Upper lobe of left lung (tissue), 6 donors: ENCODE measurements around the gene EFNA2. TPM values are rescaled to one million over a fixed set of nuclear protein-coding genes. Genes with fewer than 3 reads are reported as not detected.
"Not testable (repeated sequence)": the region's sequence is repeated elsewhere in the genome, so short reads cannot be mapped to it uniquely, and the experiment has no call there.

Experiments used
- ATAC-seq, 2 donors: fragments of 200-7000 bp; cut with Tn5 transposase; one replicate each; pipeline ENCODE4 v1.9.1; 2022; ENCODE audit warnings: mild to moderate bottlenecking in 2 of 2, moderate library complexity in 2 of 2; ENCODE audit not compliant: low FRiP score in 2 of 2
- DNase-seq, 2 donors: peaks; one replicate each; pipeline ENCODE4 v3.0.0-alpha.2; 2019 to 2020
- H3K27ac ChIP-seq, 4 donors: fragments of 200-600 bp; sonication (generic); one replicate each; pipeline ENCODE4 v1.5.1; 2016 to 2019
- H3K27me3 ChIP-seq, 4 donors: fragments of 200-600 bp; sonication (generic); one replicate each; pipeline ENCODE4 v1.5.1; 2017 to 2019
- H3K36me3 ChIP-seq, 4 donors: fragments of 200-600 bp; sonication (generic); one replicate each; pipeline ENCODE4 v1.5.1; 2016 to 2019
- H3K4me1 ChIP-seq, 4 donors: fragments of 200-600 bp; sonication (generic); one replicate each; pipeline ENCODE4 v1.5.1; 2018 to 2019
- H3K4me3 ChIP-seq, 4 donors: fragments of 200-600 bp; sonication (generic); one replicate each; pipeline ENCODE4 v1.5.1; 2017 to 2019; ENCODE audit warnings: mild to moderate bottlenecking in 2 of 4, moderate library complexity in 1 of 4
- H3K9me3 ChIP-seq, 4 donors: fragments of 200-600 bp; sonication (generic); one replicate each; pipeline ENCODE4 v1.5.1; 2018 to 2019
- EP300 ChIP-seq, 4 donors: sonication (generic); formaldehyde crosslinking; IDR thresholded peaks; one replicate each; pipeline ENCODE4 v1.5.1; 2017; ENCODE audit warnings: antibody characterized with exemption in 4 of 4, control low read depth in 2 of 4
- POLR2A ChIP-seq, 4 donors: fragments of 450-650 bp; IDR thresholded peaks; one replicate each; pipeline ENCODE4 v1.5.1; 2016 to 2017; ENCODE audit warnings: antibody characterized with exemption in 4 of 4, mild to moderate bottlenecking in 2 of 4
- POLR2AphosphoS5 ChIP-seq, 2 donors: sonication (generic); formaldehyde crosslinking; IDR thresholded peaks; one replicate each; pipeline ENCODE4 v1.5.1; 2017; ENCODE audit warnings: antibody characterized with exemption in 2 of 2
- WGBS, 2 donors: methylation state at CpG; one replicate each; pipeline ENCODE4 v1.1.5; 2017 to 2018; 5-methylcytosine and 5-hydroxymethylcytosine counted together
- total RNA-seq, 6 donors: library from RNA; depleted of rRNA in 4 of 6; stranded (reverse); fragments of >200 nt in 4 of 6; gene quantifications; one replicate each; pipeline versions ENCODE4 v1.1.0 to v1.2.1, GENCODE V29; 2016 to 2021
- TF ChIP-seq, protein P1 (sequence below), 6 experiments: fragments of 450-650 bp in 4 of 6; fragments of 200-600 bp in 2 of 6; sonication (generic) in 2 of 6; IDR thresholded peaks; one replicate each; pipeline ENCODE4 v1.5.1; 2016 to 2019; ENCODE audit warnings: antibody characterized with exemption in 6 of 6
- donor health status: DM: no; HTN: no; CAD: no; lungs with moderate emphysema.
- donor health status: DM: no; HTN: yes; CAD: no; lungs with severe emphysema.

Gene EFNA2
- total RNA-seq, 6 donors from 2014 or later: not detected

GRCh38 chr19:1302533-1303239, 17.0 kb downstream of the EFNA2 start:
- WGBS, 2 donors: 59 to 75% methylated on average over 7 to 36 of the region's 36 CpGs
- no peak for TF ChIP-seq POLR2AphosphoS5 (IDR thresholded peaks at IDR 0.05)
- TF ChIP-seq POLR2A (IDR thresholded peaks at IDR 0.05): no peak
- TF ChIP-seq, protein P1, sequence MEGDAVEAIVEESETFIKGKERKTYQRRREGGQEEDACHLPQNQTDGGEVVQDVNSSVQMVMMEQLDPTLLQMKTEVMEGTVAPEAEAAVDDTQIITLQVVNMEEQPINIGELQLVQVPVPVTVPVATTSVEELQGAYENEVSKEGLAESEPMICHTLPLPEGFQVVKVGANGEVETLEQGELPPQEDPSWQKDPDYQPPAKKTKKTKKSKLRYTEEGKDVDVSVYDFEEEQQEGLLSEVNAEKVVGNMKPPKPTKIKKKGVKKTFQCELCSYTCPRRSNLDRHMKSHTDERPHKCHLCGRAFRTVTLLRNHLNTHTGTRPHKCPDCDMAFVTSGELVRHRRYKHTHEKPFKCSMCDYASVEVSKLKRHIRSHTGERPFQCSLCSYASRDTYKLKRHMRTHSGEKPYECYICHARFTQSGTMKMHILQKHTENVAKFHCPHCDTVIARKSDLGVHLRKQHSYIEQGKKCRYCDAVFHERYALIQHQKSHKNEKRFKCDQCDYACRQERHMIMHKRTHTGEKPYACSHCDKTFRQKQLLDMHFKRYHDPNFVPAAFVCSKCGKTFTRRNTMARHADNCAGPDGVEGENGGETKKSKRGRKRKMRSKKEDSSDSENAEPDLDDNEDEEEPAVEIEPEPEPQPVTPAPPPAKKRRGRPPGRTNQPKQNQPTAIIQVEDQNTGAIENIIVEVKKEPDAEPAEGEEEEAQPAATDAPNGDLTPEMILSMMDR (IDR thresholded peaks at IDR 0.05): no peak
- TF ChIP-seq EP300 (IDR thresholded peaks at IDR 0.05): no peak
- H3K4me3 ChIP-seq: no peak overlapping the region
- H3K36me3 ChIP-seq: no peaks in the 10 kb centered on the region
- DNase-seq (peak in 1 of 2 donors; percentile 75), ATAC-seq (no peak)
- H3K27me3 ChIP-seq: no peaks in the 10 kb centered on the region
- no peaks in the 10 kb centered on the region for H3K4me1 ChIP-seq
- H3K9me3 ChIP-seq: no peaks in the 10 kb centered on the region
- no peak overlapping the region for H3K27ac ChIP-seq

- Histone ChIP-seq H3K9me3 (no peaks in the 10 kb centered on the region), H3K27ac (no peak overlapping the region), H3K4me1 (no peaks in the 10 kb centered on the region), H3K27me3 (no peaks in the 10 kb centered on the region), H3K36me3 (no peaks in the 10 kb centered on the region), H3K4me3 (no peak overlapping the region)
- ATAC-seq (peak in 1 of 2 donors; percentile 17), DNase-seq (peak in 1 of 2 donors; percentile 74)
- WGBS, 2 donors: 91 to 94% methylated on average over 9 to 21 of the region's 28 CpGs
- TF ChIP-seq, protein P1 (IDR thresholded peaks at IDR 0.05): no peak
- TF ChIP-seq POLR2A (IDR thresholded peaks at IDR 0.05) (no peak), EP300 (IDR thresholded peaks at IDR 0.05) (no peak), POLR2AphosphoS5 (IDR thresholded peaks at IDR 0.05) (no peak)
Measured at GRCh38 chr19:1304197-1304924, 18.7 kb downstream of the EFNA2 start.

GRCh38 chr19:1305354-1305753, 19.7 kb downstream of the EFNA2 start:
- H3K27ac ChIP-seq, DNase-seq, H3K27me3 ChIP-seq, H3K4me3 ChIP-seq, H3K9me3 ChIP-seq, ATAC-seq, H3K36me3 ChIP-seq, H3K4me1 ChIP-seq: not testable (repeated sequence)
- WGBS, 2 donors: 91 to 94% methylated on average over 9 of the region's 9 CpGs

DNA sequence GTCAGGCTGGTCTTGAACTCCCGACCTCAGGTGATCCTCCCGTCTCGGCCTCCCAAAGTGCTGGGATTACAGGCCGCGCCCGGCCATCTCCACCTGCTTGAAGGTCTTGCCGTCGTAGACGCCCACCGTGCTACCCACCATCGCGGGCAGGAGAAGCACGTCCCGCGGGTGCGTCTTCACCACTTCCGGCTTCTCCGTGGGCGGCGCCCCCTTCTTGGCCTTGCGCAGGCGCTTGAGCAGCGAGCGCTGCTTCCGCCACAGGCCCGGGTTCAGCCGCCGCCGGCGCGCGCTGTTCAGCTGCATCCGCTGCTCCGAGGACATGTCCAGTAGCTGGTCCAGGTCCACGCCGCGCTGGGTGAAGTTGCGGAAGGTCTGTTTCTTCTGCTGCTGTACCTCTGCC, 21.6 kb downstream of the EFNA2 start:
- peak in 1 of 2 donors; percentile 85 for DNase-seq

DNA sequence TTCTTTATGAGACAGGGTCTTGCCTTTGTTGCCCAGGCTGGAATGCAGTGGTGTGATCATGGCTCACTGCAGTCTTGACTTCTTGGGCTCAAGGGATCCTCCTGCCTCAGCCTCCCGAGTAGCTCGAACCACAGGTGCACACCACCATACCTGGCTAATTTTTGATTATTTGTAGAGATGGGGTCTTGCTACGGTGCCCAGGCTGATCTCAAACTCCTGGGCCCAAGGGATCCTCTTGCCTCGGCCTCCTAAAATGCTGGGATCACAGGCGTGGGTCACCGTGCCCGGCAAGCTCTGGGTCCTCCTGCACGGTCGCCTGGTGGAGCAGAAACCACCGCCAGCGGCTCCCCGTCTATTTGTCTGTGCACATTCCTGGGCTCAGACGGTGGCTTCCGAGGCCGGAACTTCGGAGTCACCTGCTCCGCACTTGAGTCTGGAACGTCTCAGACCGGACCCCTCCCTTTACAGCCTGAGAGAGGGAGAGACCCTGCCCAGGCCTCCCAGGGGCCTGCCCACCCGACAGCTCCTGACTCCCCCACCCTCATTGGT, 22.2 kb downstream of the EFNA2 start:
- H3K9me3 ChIP-seq: no peaks in the 10 kb centered on the region
- H3K4me1 ChIP-seq: no peaks in the 10 kb centered on the region
- no peak for ATAC-seq
- H3K4me3 ChIP-seq: no peak overlapping the region
- peaks cover 0 to 5% (median 0%) of the 10 kb centered on the region in 4 donors for H3K27me3 ChIP-seq
- TF ChIP-seq EP300 (IDR thresholded peaks at IDR 0.05) (no peak), POLR2A (IDR thresholded peaks at IDR 0.05) (no peak), POLR2AphosphoS5 (IDR thresholded peaks at IDR 0.05) (no peak)
- TF ChIP-seq, protein P1 (IDR thresholded peaks at IDR 0.05): no peak
- H3K36me3 ChIP-seq: no peaks in the 10 kb centered on the region
- H3K27ac ChIP-seq: no peak overlapping the region
- DNase-seq: peak in 1 of 2 donors; percentile 64
- WGBS, 2 donors: 78 to 80% methylated on average over 3 to 19 of the region's 20 CpGs

More for the DNA sequence above, 21.6 kb downstream of the EFNA2 start:
- ATAC-seq: no peak
- TF ChIP-seq POLR2AphosphoS5 (IDR thresholded peaks at IDR 0.05): no peak
- TF ChIP-seq, protein P1 (IDR thresholded peaks at IDR 0.05): no peak
- TF ChIP-seq EP300 (IDR thresholded peaks at IDR 0.05): no peak
- no peak for TF ChIP-seq POLR2A (IDR thresholded peaks at IDR 0.05)
- no peak overlapping the region for H3K27ac ChIP-seq
- H3K4me1 ChIP-seq: no peaks in the 10 kb centered on the region
- peaks cover 0 to 5% (median 0%) of the 10 kb centered on the region in 4 donors for H3K27me3 ChIP-seq
- no peaks in the 10 kb centered on the region for H3K36me3 ChIP-seq
- no peak overlapping the region for H3K4me3 ChIP-seq
- 93 to 96% methylated on average over 23 of the region's 38 CpGs for WGBS, 2 donors
- no peaks in the 10 kb centered on the region for H3K9me3 ChIP-seq
